ENCODE results near the gene HOXA7.

Gene HOXA7

DNA sequence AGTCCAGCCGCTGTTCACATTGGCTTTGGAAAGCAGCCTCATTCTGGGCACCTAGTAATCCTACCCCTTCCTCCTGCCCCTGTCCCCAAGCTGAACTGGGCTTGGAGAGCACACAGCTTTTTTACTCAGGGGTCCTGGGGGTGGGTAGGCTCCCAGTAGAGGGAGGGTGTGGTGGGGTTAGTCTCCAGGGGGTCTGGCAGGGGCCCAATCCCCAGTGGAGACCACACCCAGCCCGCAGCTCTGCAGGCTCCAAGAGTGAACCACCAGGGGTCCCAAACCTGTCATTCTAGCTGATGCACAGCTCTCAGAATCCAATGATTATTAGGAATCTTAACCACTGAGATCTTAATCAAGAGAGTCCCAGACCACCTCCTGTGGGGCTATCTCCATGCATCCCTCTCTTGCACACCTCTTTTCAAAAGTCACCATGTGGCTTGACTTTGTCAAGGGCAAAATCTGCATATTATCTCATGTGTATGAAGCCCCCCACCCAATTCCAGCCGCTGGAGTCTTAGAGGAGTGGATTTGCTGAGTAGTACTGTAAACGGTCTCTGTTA is 25.9 kb upstream of the HOXA7 start:
- DNase-seq (ENCODE audit: low read depth), result no peak

DNA sequence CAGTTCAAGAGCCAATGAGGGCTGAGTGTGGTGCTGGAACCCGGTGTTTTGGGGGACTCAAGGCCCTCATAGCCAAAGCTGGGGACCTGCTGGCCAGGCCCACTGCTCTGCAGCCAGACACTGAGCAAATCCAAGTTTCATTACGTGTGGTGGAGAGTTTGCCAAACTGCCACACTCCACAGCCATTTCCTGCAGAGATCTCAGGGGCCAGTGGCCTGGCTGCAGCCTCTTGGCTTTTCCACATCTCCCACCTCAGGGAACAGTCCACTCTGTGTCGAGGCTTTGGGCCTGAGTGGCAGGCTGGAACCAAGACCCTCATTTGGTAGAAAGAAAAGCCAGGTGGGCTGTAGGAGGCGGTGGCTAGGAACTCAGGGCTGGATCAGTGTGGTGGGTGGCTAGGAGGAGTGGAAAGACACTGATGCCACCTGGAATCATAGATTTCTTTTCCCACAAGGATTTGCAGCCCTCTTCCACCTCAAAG is 25.4 kb upstream of the HOXA7 start:
- DNase-seq (ENCODE audit: low read depth), result no peak

DNA sequence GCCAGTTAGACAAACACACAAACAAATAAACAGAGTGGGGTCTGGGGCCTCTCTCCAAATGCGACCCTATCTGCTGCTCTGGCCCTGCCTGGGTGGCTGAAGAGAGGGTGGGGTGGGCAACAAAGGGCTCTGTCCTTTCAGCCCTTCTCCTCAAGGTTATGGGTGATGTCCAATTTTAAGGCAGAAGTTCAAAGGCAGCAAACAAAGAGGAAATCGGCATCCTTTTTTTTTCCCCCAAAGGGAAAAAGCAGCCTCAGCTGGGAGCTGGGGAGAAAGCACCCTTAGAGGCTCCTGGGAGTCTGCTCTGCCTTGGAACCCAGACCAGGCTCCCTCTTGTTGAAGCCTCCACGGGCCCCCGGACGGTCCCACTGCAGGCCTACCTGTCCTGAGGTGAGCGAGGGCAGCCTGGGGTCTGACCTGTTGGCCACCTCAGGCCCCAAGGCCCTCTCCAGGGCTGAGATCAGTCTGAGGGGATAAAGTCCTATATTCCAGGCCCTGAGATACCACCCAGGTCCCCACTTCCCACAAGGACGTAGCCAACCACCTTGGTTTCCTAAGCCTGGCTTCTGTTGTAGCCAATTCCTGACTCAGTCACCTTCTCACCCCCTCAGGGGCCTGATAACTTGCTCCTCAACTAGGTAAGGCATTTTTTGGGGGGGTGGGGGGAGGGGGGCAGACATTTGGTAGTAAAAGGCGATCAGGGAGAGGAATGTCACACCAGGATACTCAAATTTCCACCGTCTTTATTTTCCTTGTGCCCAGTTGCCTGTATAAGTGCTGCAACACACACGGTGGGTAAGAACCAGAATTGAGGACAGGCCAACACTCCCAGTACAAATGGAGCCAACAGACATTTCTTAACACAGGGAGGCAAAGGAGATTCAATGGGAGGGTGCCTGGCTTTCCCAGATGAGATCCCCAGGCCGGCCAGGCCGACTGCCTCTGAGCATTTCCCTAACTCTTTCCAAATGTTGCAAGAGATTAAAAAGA is 24.3 kb upstream of the HOXA7 start:
- DNase-seq (ENCODE audit: low read depth), result no peak

DNA sequence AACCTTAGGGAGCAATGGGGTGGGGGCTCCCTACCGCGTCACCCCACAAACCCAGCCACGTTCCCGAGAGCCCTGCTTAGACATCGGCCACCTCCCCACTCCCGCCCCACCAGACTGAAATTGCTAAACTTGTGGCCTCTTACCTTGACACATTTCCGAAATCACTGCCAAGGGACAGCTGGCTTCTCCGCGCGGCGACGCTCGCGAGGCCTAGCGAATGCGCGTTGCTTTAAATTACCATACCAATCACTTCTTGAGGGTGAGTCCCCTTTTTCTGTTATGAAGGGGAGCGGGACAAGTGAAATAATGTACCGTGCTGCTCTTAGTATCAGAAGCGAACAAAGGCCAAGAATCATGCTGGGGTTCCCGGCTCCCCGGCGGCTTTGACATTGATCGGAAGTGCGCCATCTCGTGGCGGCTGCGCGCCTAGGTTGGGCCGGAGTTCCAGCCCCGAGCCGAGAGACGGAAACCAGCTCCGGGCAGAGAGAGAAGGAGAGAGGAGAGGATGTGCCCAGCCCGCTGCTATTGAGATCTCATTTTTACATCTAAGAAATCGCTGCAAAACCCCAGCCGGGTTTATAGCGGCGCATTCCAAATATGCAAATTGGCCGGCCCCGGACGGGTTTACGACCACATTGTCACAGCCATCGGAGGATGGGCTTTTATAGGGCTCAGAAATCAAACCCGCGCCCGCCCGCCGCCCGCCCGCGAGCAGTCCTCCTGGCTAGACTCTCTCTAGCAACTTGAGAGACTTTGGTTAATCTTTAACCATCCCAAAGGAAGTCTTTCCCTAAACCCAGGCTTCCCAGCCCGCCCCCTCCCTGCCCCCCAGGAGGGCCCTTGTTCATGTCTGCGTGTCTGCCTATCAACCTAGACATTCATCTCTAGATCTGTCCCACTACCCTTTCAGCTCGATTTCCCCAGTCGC is 23.3 kb upstream of the HOXA7 start:
- DNase-seq (ENCODE audit: low read depth), result no peak

DNA sequence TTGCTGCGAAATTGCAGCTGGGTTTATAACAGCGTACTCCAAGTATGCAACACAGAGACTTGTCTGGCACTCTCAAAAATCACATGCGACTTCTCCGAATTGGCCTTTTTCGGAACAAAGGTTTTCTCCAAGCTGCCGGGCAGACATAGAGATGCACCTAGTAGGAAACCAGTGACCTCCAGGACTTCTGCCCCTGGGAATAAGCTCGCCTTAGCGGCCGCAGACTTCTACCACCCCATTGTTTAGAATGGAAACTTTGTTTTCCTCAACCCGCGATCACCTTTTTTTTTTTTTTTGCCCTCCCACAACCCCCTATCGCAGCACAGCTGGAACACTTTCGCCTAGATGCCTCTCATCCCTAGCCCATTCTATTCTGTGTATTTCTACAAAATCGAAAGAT is 22.6 kb upstream of the HOXA7 start:
- no peak for DNase-seq (ENCODE audit: low read depth)

DNA sequence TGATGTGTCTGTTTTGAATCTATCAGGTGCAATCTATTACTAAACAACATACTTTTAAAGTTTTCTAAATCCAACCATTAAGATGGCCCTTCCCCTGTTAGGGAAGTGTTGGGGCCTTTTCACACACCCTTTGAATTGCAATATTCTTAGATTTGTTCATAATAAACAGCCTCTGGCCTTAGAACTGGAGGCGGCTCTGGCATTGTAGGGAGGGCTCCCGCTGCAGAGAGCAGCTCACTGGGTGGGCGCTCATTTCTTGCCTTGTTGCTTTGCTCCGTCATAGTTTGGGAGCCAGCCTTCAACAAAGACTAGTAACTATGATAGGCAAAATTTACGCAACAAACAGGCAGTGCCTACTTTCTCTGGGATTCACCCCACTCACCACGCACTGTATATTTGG is 21.9 kb upstream of the HOXA7 start:
- no peak for DNase-seq (ENCODE audit: low read depth)

DNA sequence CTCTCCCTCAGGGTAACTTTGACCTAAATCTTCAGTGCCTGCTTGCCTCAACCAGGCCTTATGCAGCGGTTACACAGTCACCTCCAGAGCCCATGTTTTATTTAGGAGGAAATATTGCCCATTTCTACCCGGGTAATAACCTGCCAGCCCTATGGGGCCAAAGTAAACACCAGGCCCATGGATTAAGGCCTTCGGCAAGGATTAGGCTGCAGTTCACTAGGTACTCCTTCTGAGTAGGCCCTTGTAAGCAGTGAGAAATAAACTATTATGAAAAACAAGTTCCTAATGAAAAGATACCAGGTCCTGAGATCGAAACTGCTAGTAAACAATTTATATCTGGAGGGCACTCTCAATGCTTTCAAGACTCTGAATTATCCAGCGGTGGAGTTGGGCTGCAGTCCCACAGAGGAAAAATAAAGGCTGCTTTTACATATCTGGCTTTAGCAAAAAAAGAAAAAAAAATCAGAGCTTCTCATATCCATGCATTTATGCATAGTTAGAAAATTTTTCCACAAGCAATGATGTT is 21.4 kb upstream of the HOXA7 start:
- no peak for DNase-seq (ENCODE audit: low read depth)

DNA sequence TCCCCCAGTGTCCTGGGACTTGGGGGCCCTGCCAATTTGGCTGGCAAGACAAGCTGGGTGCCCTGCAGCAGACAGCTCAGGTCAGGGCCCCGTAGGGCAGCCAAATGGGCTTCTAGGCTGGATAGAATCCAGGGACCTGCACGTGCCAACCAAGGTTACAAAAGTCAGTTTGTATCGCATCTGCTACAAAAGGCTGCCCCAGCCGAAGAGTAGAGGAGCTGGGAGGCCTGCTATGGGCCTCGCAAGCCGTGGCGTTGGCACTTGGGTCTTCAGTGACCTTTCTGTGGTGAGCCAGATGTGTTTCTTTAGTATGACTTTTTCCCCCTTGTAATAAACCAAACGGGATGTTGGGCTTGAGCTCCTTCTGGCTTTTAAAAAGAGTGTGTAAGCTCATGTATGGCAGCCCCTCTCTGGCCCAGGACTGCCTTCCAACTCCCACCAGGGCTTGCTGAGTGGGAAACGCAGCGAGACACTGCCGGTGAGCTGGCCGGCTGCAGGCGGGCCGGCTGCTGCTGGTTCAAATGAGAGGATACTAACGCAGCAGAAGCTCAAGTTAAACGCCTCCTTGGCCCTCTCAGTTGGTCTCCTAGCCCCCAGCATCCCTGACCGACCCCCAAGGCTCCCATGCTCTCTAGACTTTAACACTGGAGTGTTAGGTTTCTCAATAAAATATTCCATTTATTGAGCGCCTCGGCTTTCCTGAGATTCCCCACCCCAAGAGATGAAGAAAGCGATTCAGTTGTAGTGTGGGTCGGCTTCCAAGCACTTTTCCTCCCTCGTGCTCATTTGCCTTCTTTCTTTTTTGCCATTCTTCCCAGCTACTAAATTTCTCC is 20.7 kb upstream of the HOXA7 start:
- DNase-seq (ENCODE audit: low read depth), result no peak

DNA sequence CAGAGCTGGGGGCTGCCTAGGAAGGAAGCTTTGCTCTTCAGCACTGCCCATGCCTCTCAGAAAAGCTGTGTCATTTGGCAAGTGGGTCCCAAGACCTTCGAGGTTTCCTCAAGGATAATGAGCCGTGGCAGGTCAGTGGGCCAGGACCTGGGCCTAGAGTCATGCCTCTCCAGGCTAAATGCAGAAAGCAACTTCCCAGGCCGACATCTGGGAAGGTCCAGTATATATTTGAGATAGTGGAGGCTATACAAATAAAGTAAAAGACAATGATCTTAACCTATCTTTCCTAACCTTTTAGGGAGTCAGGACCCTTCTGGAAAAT is 20.0 kb upstream of the HOXA7 start:
- DNase-seq (ENCODE audit: low read depth), result no peak

DNA sequence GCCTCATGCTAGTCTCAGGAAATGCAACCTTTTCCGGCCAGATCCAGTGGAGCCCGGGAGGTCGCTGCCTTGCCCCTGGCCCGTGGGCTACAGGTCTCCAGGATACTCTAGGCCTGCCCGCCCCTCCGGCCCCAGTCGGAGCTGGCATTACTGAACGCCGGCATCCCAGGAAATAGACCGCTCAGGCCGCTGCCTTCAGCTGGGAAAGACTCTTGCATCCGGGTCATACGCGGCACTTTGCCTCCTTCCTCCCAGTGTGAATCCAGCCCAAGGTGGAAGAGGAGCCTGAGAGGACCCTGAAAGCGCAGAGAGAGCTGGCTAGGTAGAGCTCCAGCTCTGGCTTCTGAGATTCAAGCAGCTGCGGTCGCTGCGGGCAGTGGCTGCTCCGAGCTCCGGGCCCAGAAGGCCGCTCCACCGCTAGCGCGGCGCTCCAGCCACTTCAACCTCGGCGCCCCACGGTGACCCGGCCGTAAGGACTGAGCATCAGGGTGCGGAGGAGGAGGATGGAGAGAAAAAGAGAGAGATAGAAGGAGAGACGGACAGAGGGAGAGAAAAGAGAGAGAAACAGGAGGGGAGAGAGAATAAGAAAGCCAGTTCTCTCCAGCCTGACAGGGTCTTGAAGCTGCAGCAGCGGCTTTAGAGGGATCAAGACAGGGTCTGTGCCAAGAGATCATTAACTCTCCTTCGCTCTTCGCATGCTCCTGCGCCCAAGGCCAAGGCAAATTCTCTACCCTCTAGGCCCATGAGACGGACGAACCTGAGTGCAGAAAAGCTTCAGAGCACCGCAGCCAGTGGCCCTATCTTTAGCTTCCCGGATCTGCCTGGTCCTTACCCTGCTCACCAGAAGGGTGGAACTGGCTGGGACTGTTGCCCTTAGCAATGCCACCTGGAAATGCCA is 19.4 kb upstream of the HOXA7 start:
- no peak for DNase-seq (ENCODE audit: low read depth)

DNA sequence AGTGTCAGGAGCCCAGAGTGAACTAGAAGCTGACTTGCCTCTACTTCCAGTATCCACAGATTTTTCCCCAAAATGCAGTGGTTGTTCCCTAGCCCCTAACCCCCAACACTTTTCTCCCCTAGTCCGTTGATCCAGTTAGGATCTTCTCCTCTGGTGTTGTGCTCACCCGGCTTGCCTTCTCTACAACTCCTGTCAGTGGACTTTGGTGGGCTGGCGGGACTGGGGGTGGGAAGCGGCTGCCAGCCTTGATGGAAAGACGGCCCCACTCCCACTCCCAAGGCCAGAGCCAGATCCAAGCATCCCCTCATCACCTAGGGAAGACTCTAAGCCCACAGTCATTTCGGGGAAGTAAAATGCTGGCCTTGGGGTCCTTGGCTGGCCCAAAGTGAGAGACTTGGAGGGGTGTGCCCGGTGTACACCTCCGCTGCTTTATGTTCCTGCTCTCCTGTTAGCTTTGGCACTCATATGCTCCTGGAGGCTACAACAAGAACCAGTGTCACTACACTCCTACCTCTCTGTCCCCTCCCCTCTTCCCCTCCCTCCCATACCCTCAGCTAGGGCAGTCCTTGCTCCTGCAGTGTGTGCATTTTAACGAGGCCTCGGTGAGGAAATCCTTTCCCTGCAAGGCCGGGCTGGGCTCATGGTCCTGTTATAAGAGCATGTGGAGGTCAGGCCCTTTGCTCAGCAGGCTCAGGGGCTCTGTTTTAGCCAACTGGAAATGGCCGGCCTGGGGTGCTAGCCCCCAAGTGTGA is 18.6 kb upstream of the HOXA7 start:
- no peak for DNase-seq (ENCODE audit: low read depth)

DNA sequence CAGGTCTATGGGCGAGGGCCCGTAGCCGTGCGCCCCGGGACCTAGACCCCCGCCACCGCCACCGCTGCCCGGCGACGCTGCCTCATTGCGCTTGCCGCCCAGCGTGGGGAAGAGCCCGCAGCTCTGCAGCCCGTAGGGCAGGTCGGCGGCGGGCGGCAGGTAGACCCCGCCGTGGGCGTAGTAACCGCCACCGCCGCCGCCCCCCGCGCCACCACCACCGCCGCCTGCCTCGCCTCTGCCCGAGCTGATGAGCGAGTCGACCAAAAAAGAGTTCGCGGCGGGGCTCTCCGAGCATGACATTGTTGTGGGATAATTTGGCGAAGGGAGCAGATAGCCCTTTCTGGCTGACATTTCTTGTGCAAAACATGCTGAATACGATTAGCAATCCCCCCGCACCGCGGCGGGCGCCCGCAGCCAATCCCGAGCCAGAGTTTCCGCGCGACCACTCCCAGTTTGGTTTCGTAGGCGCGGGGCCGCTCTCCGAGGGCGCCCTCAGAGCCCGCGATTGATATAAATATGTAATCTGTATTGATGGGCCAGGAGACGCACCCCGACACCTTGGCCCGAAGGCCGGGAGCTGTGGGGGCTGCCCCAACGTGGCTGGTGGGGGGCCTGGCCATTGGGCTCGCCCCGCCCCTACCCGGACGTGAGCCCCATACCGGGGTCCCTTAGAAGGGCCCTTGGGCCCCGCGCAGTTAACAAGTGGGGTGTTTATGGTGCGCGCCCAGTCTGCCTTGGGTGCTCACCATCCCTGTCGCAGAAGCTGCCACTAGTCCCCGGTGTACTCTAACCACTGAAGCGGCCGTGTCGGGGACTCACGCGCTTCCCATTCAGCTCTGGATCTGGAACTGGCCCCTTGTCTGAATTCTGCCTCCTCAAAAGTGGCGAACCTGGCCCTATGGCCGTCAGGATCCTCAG is 17.7 kb upstream of the HOXA7 start, which contains the start of gene HOXA10:
Gene HOXA10, minus strand, starts transcription at position 365 of the 918 bp plus-strand sequence. Its CDS starts 14 bp downstream, at position 351.
- DNase-seq (ENCODE audit: low read depth), result no peak

DNA sequence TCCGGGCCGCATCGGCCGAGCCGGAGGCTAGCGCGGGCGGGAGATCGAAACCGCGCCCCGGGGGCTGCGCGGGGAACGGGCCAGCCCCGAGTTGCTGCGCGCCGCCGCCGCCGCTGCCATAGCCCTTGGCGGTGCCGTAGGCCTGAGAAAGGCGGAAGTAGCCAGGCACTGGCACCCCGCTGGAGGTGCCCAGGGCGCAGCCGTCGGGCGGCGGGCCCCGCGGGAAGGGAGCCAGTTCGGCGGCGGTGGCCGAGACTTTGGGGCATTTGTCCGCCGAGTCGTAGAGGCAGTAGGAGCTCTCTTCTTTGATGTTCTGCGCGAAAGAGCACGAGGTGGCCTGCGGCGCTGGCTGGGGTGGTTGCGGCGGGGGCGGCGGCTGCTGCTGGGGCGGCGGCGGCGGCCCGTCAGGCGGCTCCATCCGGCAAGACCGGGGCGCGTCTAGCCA is 17.1 kb upstream of the HOXA7 start:
- no peak for DNase-seq (ENCODE audit: low read depth)

DNA sequence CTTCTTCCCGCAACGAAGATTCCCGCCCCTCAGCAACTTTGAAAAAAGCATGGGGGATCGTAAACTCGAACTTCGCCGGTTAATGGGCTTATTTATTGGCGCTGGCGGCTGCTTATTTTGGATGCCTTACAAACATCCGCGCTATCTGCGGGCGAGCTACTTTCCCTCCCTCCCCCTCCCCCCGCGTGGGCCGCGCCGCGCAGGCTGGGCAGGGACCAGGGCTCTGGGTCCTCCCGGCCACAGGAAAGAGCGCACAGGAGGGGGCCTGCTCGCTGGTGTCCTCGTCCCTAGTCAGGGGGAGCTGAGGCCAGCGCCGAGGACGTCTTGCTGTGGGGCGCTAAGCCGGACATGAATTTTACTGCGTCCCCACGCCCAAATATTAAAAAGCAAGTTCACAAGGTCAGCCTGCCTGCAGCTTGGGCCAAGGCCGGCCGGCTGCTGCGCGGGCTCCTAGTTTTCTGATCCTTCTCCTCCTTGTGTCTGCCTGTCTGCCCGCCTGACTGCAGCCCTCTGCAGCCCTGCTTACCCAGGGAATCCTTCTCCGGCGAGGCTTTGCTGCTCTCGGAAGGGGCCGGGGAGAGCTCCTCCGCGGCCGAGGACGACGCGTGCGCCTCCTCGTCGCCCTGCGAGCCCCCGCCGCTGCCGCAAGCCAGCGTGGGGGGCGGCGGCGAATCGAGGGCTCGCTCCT is 16.5 kb upstream of the HOXA7 start:
- DNase-seq (ENCODE audit: low read depth), result peak; percentile 49

DNA sequence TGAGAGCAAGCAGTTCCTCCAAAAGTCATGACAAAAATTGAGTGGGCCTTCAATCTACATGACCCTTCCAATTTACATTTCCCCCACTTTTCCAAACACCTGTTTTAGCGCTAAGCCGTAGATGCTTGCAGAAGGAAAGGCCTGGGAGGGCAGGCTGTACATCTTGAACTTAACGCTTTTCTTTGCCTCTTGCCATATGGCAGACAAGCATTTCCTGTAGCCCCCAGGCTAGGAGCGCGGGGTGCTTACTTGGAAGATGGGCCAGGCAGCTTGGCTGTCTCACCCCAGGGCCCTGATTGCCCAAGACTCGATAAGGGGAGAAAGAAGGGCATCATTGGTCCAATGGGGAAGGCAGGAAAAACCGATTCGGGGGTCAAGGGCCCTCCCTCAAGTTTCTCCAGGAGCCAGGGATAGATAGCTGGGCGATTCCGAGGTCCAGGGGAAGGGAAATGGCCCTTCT is 15.9 kb upstream of the HOXA7 start:
- no peak for DNase-seq (ENCODE audit: low read depth)

DNA sequence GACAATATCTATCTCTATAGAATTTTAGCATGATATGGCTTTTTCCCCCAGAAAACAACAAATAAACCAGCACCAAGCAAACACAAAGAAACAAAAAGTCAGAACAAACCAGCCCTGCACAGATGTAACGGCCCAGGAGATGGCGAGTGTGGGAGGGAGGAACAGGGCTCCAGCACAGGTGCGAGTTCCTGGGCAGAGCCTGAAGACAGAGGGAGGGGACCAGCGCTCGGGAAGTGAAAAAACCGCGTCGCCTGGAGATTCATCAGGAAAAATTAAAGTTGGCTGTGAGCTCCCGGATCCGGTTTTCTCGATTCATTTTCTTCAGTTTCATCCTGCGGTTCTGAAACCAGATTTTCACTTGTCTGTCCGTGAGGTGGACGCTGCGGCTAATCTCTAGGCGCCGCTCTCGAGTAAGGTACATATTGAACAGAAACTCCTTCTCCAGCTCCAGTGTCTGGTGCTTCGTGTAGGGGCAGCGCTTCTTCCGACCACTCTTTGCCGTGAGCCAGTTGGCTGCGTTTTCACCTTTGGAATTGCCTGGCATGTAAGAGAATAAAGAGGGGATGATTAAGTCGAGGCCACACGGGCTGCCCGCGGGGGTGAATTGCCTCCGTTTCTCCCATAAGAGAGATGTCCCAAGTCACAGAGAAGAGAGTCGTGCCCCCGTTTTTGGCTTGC is 15.3 kb upstream of the HOXA7 start:
- DNase-seq (ENCODE audit: low read depth), result peak; percentile 43

DNA sequence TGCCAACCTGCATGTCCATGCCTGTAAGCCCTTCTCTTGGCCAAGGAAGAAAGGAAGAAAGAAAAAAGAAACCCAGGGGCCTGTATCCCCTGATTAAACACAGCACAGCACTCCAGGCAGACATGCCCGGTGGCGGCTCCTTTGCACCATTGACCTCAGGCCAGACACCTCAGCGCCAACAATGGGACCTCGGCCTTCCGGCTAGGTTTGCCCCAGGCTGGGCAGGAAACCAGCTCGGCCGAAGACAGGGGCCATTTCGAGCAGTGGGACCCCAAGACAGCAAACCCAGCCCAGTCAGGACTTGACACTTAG is 14.8 kb upstream of the HOXA7 start:
- DNase-seq (ENCODE audit: low read depth), result no peak

All from HS-5 (cell line).